Activated gamma-delta T cell (primary cell): Measurements from ENCODE around the gene SORCS2.

ENCODE experiments used
- DNase-seq: peaks from one replicate; lab custom pipeline; 2025; lab: John Stamatoyannopoulos, UW

SORCS2 gene

DNA sequence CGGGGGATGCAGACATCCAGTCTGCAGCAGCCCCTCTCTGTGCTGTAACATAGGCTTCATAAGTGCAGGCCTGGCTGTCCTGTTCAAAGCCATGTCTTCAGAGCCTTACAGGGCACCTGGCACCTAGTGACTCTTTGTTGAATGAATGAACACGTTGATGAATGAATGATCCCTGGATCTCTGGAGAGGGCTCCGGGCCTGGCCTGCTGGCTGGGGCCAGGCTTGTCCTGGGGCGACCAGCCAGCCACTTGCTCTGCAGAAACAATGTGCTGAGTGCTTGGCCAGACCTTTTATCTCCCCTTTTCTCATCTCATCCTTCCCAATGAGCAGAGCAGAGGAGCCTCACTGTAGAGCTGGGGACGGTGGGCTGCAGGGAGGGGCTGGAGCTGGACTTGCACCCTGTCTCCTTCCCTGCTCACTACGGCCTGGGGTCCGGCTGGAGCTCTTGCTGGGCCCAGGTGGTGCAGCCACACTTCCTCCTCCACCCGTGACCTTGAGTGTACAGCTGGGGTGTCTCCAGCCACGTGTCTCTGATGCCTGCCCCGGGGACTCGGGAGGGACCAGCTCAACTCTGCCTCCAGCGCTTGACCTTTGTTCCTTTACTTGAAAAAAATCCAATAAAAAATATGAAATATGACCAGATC lies 164.5 kb downstream of the SORCS2 start:
- DNase-seq: no peak

DNA sequence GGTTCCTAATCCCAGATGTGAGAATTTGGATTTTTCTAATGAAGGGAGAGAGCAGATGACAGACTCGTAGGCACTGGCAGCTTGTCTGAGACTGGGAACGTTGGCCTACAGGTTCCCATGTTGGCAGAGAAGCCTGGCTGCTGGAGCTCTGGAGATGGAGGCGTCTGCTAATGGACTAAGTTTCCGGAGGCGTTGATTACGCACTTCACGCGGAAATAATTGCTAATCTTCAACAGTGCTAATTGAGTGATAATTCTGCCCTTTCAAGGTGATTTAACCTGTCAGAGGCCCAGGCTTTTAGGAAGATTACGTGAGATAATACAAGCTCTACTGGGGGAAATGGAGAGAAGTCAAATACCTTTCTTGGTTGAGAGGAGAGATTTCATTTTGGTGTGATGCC lies 165.0 kb downstream of the SORCS2 start:
- DNase-seq: no peak

DNA sequence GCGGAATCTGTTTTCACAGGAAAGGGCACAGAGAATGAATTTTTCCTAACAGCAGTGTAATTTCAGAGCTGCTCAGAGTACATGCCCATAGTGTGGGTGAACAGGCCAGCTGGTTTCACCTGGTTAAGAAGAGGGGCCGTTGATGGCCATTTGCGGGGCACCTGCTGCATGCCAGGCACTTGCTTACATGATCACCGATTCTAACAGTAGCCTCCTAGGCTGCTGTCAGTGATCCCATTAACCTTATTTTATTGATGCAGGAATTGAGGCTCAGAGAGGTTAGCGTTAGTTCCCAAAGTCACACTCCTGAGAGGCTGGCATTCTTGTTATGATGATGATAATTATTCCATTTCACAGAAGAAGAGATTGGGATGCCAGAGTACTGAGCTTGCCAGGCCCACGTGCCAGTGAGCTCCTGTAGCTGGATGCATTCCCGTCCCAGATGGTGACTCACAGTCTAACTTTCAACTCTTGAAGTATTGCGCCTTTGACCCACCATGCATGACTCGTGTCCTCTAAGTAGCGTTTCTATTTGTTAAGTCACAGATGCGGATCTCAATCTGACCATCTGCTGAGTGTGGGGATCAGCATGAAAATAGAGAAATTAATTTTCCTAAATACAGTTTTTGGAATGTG lies 165.9 kb downstream of the SORCS2 start:
- DNase-seq: no peak

DNA sequence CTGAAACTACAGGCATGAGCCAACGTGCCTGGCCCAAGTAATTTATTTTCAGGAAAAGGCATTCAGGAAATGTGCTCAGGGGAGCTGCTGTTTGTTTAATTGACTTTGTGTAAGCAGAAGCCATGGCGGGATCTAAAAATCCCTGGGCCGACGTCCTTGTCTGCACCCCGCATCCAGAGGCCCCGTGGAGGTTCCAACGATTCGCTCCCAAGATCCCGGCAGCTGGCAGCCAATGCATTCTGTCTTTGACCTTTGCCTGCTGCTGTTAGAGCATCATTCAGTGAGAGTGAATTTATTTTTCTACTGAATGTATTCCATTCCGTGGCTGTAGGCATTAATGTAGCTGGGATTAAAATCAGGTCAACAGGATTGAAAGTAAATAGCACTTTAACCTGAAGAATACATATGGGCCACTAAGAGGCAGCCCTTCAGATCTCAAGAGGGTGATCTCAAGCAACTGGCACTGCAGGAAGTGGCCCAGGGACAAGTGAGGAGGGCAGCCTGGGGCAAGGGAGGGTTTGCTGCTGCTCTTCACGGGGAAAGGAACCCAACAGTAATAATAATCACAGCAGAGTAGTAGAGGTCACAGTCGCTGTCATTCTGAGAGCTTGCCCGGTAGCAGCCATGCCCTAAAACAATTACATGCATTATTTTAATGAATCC lies 167.2 kb downstream of the SORCS2 start:
- DNase-seq: no peak

DNA sequence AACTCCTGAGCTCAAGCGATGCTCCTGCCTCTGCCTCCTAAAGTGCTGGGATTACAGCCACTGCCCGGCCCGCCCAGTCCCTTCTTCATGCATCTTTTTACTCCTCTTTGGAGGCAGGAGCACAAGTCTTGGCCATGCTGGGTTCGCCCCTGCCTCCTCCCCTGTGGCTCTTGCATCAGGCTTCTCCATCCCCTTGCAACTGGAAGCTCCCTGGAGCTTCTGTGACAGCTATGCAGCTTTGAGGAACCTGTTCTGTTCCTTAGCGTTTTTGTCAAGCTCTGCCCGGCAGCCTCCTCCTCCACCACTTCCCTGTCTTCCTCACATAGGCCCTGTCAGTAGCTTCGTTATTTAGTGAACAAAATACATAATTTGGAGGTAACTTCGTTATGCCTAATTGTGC lies 168.5 kb downstream of the SORCS2 start:
- DNase-seq: no peak

DNA sequence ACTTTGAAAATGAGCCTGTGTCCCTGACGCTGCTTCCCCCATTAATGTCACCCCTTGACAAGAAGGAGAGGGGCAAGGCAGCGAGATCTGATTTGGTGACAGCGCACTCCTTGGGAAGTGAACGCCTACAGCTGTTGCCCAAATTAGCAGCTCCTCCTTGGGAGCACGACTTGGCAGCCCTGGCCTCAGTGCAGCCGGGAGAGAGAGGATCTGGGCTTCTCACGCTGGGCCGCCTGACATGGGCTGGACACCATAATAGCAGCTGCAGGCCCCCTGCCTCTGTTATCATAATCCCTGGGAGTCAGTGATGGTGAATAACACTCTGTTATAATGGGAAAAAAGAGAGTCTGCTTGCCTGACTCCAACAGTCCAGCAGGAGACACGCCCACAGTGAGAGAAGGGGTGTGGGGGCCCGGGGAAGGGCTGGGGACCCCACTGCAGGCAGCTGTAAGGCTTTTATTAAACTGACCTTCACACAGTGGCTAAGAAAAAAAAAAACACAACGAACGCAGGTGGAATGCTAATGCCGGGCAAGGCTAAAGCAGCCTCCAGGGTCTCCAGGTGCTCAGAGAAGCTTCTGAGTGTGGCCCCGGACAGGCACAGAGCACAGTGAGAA lies 169.1 kb downstream of the SORCS2 start:
- DNase-seq: no peak

DNA sequence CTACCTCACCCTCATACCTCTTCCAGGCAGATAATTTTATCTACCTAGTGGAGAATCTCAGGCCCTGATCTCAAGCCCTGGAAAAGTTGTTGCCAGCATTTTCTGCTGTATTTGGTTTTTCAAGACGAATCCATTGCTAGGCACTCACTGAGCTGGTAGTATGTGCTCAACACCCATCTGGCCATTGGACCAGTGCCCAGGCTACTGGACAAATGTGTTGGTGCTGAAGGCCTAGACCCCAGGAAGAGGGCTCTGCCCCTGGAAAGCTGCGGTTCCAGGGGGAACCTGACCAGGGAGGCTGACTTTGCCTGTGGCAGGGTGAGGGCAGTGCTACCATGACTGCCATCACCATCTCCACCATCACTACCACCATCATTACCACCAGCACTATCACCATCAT lies 170.0 kb downstream of the SORCS2 start:
- no peak for DNase-seq

DNA sequence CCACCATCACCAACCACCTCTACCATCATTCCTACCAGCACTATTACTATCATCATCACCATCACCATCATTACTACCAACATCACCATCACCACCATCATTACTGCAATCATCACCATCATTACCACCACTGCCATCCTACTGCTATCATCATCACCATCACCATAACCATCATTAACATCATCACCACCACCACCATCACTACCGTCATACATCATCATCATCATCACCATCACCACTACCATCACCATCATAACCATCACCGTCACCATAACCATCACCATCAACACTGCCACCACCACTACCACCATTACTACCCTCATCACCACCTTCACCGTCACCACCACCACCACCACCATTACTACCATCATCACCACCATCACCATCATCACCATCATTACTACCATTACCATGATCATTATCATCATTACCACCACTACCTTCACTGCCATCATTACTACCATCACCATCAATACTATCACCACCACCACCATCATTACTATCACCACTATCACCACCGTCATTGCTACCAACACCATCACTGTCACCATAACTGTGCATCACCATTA lies 170.6 kb downstream of the SORCS2 start:
- DNase-seq: no peak

DNA sequence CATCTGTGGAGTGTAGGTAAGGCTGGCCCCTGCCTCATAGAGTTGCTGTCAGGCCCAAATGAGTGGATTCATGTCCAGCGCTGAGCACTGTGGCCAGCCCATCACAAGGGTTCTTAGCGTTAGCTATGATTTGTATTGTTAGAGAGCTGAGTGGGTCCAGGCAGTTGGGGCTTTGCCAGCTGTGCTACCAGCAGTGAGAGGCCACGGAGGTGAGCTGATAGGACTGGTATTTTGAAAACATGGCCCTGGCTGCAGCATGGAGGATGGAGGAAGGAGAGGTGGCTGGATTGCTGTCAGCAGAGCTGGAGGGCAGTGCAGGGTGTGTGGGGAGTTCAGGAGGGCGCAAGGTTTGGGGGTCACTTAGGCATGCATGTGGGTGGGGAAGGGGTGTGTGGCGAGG lies 172.6 kb downstream of the SORCS2 start:
- no peak for DNase-seq

DNA sequence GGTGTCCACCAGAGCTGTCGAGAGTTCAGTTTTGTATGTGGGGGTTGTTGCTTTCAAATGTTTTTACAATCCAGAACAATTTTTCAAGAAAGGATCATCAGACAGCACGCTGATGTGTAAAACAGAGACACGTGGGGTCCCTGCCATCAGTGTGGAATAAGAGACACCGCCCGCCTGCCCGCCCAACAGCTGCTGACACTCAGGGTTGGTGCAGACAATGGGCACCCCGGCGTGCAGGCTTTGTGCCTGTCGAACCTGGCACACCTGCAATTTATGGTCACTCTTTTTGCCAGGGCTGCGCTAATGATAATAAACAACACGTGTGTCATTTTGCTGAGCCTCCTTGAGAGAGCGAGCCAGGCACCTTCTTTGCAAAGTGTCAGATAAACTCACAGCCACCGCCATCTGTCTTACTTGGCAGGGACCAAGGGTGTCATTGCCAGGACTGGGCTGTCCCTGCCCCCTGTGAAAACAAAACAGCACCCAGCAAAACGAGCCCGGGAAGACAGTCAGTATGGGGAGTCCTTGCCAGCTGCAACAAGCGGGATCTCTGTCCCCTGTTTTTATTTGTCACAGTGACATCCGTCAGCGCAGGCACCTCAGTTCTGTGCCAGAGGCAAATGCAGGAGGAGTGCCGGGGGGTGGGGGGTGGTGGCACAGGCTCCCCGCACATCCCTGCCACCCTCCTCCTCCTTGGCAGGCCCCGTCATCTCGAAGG lies 173.3 kb downstream of the SORCS2 start:
- DNase-seq: no peak

DNA sequence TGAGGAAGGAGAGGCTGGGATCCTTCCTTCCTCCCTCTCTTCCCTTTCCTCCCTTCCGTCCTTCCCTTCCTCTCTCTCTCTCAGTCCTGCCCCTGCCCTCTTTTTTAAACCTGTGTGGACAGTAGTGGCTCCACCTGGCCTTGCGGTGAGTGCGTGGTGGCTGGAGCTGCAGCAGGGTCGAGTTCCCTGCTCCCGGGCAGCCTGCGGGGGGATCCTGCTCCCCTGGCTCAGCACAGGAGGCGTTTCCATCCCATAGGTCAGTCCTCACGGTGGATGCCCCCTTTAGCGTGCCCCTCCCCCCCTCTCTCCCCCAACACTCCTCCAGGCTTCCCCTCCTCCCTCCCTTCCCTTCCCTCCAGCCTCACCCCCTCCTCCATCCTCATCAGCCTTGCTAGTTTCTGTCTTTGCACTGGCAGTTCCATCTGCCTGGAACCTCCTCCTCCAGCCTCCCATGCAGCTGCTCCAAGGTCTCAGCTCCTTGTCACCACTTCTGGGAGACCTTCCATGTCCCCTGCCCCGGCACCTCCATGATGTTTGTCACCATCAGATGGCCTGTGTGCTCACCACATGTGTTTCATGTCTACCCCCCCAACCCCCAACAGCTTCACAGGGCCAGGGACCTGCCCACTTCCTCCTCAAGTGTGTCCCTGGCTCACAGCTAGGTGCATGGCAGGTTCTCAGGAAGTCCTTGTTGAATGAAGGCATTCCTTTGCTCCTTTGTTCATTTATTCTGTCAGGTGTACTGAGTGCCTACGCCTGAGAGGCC lies 174.0 kb downstream of the SORCS2 start:
- no peak for DNase-seq

DNA sequence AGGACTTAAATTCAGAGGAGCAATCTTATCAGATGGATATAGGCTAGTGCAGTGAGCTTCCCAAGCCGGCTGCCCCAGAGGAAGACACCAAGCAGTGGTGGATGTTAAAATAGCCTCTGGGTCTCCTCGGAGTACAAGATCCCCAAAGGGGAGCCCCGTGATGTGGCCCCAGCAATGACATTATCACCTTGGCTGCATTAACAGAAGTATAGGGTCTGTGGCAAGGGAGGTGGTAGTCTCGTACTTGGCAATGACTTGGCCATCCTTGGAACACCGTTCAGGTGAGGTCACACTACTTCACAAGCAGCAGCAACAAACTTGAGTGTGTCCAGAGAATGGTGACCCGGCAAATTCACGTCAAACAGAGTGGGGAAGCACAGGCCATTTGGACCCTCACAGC lies 174.6 kb downstream of the SORCS2 start:
- no peak for DNase-seq

DNA sequence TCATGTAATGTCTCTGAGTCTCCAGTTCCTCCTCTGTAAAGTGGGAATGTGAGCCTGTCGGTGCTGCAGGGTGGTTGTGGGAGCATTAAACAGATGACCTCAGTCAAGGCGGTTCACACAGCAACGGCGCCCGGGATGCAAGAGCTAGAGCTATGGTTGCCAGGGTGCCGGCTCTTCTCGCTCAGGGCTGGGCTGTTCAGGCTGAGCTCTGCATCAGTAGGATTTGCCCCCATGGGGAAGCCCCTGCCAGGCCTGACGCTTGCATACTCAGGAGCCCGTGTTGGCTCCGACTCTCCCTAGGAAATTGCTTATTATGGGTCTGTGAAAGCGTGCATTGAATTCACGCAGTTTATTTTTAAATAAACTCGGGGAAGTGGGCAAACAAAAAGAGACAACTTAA lies 175.1 kb downstream of the SORCS2 start:
- DNase-seq: no peak

DNA sequence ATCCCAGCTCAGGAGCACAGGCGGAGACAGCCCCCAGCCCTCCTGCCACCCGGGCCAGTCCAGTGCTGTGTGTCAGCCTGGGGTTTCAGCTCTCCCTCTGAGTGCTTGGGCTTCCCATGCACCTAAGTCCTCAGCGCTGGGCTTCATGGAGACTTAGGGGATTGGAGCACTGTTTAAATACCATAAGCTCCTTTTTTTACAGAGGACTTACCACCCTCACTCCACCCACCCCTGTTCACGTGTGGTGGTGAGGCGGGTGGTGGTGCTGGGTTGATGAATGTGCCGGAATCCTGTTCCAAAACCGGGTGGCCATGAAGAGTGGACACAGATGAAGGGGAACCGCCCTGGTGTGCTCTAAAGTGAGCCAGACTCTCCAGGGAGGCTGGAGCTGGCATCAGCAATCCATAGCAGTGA lies 175.5 kb downstream of the SORCS2 start:
- no peak for DNase-seq

DNA sequence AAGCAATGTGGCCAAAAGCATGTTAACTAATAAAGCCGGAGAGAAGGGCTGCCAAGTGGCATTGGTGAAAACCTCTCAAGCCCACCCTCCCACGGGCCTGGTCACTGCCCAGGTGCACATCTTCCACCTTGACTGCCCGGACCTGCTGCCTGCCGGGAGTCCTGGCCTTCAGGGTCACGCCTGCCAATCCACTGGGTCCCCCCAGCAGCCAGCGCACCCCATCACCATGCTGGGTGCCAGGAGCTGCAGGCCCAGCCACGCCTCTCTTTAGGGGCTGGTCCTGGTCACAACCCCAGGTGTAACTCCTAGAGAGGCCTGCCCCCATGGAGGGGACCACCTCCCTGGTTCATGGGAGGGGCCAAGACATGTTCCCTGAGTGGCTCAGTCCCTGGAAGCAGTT lies 176.0 kb downstream of the SORCS2 start:
- DNase-seq: no peak

DNA sequence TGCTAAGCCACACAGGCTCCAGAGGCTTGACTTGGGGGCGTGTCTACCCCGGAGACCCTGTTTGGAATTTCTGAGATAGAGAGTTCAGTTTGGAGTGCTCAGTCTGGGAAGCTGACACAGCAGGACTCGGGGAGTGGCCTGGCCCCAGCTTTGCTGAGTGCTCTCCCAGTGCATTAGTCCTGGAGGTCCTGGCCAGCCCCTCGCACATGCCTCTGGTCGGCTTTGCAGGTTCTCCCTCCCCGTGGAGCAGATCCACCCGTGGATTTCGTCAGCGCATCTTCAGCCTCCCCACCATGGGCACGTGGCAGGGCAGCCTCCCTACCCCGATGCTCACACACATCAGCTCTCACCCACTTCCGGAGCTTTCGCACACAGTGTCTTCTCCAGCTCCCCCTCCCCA lies 177.2 kb downstream of the SORCS2 start:
- DNase-seq: no peak

DNA sequence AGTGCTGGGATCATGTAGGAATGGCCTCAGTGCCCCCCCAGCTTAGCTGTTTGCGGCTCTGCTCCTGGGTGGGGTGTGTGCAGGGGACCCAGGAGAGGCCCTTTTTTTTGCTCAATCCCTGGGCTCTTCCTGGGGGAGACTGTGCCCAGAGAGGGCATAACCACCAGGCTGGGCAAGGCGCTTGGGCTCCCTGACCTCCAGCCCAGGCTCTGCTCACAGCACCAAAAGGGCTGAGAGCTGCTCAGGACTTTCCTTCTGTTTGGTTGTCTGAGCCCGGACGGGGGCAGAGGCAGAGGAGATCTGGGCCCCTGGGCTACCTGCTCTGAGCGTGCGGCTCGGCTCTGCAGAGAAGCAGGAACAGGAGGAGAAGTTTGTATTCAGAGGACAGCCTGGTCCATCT lies 177.7 kb downstream of the SORCS2 start:
- DNase-seq: no peak

DNA sequence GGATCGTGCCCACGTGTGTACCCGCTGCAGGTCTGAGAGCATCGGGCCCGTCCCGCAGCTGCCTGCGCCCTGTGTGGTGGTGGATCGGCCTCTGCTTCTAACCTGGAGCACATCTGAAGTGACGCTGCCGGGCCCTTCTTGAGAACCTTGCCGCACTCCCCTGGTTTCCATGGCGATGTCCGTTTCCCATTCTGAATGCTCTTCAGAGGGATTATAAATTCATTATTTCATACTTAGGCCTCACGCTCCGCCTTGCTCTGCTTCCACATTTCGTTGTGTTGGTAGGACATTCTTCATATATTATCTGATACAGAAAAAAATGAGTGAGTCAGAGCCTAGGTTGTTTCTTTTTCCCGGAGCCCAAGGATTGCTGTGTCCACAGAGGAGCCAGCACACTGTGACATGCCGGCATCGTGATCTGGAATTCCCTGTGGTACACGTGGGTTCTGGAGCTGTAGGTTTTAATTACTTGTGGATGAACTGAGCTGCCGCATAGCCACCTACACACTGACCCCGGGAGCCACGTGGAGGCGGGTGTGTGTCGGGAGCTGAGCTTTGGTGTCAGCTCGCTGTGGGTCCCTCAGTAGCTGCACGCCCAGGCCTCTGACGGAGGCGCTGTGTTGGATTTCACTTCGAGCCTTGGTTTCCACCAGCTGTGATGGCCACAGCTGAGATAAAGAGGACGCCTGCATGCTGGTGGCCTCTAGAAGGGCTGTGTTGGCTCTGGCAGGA lies 179.0 kb downstream of the SORCS2 start:
- no peak for DNase-seq

DNA sequence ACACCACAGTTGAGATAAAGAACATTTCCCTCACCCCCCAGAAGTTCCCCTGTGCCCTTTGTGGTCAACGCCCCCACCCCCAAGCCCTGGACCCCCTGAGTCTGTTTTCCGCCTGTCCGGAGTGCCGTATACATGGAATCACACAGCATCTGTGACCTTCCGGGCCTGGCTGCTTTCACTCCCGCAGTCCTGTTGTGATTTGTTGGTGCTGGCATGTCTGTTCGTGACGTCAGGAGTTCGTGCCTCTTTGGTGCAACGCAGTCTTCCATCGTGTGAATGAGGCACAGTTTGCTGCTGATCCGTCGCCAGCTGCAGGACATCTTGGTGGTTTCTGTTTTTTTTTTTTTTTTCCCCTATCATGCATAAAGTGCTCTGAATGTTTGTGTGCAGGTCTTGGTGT lies 180.3 kb downstream of the SORCS2 start:
- DNase-seq: no peak

DNA sequence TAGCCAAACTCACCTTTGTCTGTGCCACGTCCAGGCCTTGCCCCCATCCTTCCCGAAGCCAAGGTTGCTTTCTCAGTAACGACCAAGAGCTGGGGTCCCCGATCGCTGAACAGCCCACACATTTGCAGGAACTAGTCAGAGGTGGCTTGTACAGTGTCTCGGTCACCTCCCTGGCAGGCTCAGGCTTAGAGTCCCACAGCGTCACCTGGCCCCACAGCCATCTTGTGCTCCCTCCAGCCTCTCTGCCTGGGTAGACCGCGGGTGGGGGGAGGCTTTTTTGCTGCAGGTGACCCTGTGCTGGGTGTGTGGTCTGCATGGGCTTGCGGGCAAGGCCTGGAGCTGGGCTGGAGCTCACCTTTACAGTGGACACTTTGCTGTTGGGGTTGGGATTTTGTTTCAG lies 182.2 kb downstream of the SORCS2 start:
- no peak for DNase-seq

DNA sequence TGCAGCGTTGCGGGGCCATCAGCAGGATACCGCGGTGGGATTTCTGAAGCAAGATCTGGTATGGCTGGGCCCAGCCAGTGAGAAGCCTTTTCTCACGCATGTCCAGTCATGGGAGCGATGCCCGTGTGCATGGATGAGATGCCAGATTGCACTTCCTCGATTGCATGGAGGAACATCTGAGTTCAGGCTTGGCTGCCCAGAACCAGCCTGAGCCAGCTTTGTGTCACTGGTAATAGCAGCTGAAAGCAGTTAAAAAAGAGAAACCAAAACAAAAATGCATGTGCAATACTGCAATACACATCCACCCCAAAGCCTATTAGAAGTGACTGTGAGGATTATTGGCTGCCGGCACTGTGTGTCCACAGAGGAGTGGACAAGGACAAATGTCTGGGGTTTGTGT lies 183.1 kb downstream of the SORCS2 start:
- DNase-seq: no peak
